ENCODE data around the gene ATAD3A.
"Not testable (repeated sequence)": the region's sequence is repeated elsewhere in the genome, so short reads cannot be mapped to it uniquely, and the experiment has no call there.

DNA sequence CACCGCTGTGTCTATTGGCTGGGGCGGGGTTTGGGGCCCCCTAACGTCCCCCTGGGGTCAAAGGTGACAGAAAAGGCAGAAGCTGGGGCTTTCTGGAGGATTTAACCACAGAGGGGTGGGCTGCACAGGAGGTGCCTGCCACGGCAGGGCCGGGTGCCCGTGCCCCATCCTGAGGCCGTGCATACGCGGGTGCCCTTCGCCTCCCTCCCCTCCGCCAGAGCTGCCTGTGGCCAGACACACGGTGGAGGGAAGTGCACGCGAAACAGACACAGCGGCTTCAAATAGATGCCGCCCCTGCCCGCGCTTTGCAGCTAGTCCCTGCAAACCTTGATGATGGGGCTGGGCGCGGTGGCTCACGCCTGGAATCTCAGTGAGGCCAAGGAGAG is 2.5 kb upstream of the ATAD3A start:
- TF ChIP-seq, protein P1, sequence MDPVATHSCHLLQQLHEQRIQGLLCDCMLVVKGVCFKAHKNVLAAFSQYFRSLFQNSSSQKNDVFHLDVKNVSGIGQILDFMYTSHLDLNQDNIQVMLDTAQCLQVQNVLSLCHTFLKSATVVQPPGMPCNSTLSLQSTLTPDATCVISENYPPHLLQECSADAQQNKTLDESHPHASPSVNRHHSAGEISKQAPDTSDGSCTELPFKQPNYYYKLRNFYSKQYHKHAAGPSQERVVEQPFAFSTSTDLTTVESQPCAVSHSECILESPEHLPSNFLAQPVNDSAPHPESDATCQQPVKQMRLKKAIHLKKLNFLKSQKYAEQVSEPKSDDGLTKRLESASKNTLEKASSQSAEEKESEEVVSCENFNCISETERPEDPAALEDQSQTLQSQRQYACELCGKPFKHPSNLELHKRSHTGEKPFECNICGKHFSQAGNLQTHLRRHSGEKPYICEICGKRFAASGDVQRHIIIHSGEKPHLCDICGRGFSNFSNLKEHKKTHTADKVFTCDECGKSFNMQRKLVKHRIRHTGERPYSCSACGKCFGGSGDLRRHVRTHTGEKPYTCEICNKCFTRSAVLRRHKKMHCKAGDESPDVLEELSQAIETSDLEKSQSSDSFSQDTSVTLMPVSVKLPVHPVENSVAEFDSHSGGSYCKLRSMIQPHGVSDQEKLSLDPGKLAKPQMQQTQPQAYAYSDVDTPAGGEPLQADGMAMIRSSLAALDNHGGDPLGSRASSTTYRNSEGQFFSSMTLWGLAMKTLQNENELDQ (tag by site-specific recombination; IDR thresholded peaks at IDR 0.05; ENCODE audit: low read depth), result not testable (repeated sequence)
- not testable (repeated sequence) for TF ChIP-seq CTCF (tag by site-specific recombination; IDR thresholded peaks at IDR 0.05); PATZ1 (tag by site-specific recombination; IDR thresholded peaks at IDR 0.05); ZNF121 (tag by site-specific recombination; IDR thresholded peaks at IDR 0.05); INSM2 (tag by site-specific recombination; IDR thresholded peaks at IDR 0.05); ZNF18 (tag by site-specific recombination; IDR thresholded peaks at IDR 0.05); ZSCAN30 (tag by site-specific recombination; IDR thresholded peaks at IDR 0.05); PRDM10 (tag by site-specific recombination; IDR thresholded peaks at IDR 0.05); ZNF677 (tag by site-specific recombination; IDR thresholded peaks at IDR 0.05); ZNF639 (tag by site-specific recombination; IDR thresholded peaks at IDR 0.05); TRIM28 (IDR thresholded peaks at IDR 0.05; ENCODE audit: borderline replicate concordance, low read length); ELK4 (IDR thresholded peaks at IDR 0.05; ENCODE audit: borderline replicate concordance, low read depth, low read length); MZF1 (tag by site-specific recombination; IDR thresholded peaks at IDR 0.05; ENCODE audit: borderline replicate concordance)
- TF ChIP-seq, protein P2, sequence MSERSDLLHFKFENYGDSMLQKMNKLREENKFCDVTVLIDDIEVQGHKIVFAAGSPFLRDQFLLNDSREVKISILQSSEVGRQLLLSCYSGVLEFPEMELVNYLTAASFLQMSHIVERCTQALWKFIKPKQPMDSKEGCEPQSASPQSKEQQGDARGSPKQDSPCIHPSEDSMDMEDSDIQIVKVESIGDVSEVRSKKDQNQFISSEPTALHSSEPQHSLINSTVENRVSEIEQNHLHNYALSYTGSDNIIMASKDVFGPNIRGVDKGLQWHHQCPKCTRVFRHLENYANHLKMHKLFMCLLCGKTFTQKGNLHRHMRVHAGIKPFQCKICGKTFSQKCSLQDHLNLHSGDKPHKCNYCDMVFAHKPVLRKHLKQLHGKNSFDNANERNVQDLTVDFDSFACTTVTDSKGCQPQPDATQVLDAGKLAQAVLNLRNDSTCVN (tag by site-specific recombination; optimal IDR thresholded peaks at IDR 0.05), result not testable (repeated sequence)
